ENCODE results near the gene TFCP2L1.

- TF ChIP-seq CTCF (conservative IDR thresholded peaks at IDR 0.05; ENCODE audit: low read depth, low read length) (no peak), POLR2A (IDR thresholded peaks at IDR 0.05; ENCODE audit: low read depth, low read length) (no peak), MAZ (IDR thresholded peaks at IDR 0.05; ENCODE audit: borderline replicate concordance, low read depth, low read length) (no peak), RCOR1 (IDR thresholded peaks at IDR 0.05; ENCODE audit: insufficient replicate concordance, low read length) (no peak), MXI1 (IDR thresholded peaks at IDR 0.05; ENCODE audit: borderline replicate concordance, low read depth, low read length) (no peak)
- TF ChIP-seq, protein P1, sequence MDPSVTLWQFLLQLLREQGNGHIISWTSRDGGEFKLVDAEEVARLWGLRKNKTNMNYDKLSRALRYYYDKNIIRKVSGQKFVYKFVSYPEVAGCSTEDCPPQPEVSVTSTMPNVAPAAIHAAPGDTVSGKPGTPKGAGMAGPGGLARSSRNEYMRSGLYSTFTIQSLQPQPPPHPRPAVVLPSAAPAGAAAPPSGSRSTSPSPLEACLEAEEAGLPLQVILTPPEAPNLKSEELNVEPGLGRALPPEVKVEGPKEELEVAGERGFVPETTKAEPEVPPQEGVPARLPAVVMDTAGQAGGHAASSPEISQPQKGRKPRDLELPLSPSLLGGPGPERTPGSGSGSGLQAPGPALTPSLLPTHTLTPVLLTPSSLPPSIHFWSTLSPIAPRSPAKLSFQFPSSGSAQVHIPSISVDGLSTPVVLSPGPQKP (IDR thresholded peaks at IDR 0.05; ENCODE audit: borderline replicate concordance, low read depth, low read length): no peak
Observed at GRCh38 chr2:121309323-121309722, 24.3 kb upstream of the TFCP2L1 start.
